ENCODE results near the gene BMAL1. TPM values are rescaled to one million over a fixed set of nuclear protein-coding genes. Genes with fewer than 3 reads are reported as not detected.
A peak's percentile ranks its signal among the peaks of the same experiment; 100 is the strongest.

Gene BMAL1
- total and polyA plus RNA-seq, 2 donors (not counting 1 experiment from before 2014, with no cell fraction given), result 10.7 to 11.2 TPM

- Histone ChIP-seq H3K27me3 (ENCODE audit: control insufficient read depth, insufficient read depth, low read length) (no peaks in the 10 kb centered on the region), H4K20me1 (ENCODE audit: control insufficient read depth, extremely low read depth, insufficient read depth, low read length) (no peaks in the 10 kb centered on the region), H3K4me2 (ENCODE audit: extremely low read depth, insufficient read depth, low read length) (no peak overlapping the region), H3K4me3 (replicated peaks in 1 of 4; ENCODE audit: control extremely low read depth in 1 of 4, insufficient read depth in 1 of 4, low read depth in 3 of 4, low read length in 4 of 4) (no peak overlapping the region), H2AFZ (ENCODE audit: low read length) (no peak overlapping the region), H3K36me3 (ENCODE audit: control insufficient read depth, insufficient read depth, low read length) (no peaks in the 10 kb centered on the region), H3K9ac (ENCODE audit: insufficient read depth, low read length) (no peak overlapping the region), H3K4me1 (ENCODE audit: control insufficient read depth, extremely low read depth, insufficient read depth, low read length) (no peaks in the 10 kb centered on the region), H3K79me2 (ENCODE audit: control insufficient read depth, insufficient read depth, low read length) (peaks cover 5% of the 10 kb centered on the region), H3K9me3 (ENCODE audit: control insufficient read depth, insufficient read depth, low read depth, low read length) (no peaks in the 10 kb centered on the region), H3K27ac (ENCODE audit: insufficient read depth, low read length) (no peak overlapping the region)
- no peak for DNase-seq (ENCODE audit: low read depth in 2 of 2)
- TF ChIP-seq, protein P1, sequence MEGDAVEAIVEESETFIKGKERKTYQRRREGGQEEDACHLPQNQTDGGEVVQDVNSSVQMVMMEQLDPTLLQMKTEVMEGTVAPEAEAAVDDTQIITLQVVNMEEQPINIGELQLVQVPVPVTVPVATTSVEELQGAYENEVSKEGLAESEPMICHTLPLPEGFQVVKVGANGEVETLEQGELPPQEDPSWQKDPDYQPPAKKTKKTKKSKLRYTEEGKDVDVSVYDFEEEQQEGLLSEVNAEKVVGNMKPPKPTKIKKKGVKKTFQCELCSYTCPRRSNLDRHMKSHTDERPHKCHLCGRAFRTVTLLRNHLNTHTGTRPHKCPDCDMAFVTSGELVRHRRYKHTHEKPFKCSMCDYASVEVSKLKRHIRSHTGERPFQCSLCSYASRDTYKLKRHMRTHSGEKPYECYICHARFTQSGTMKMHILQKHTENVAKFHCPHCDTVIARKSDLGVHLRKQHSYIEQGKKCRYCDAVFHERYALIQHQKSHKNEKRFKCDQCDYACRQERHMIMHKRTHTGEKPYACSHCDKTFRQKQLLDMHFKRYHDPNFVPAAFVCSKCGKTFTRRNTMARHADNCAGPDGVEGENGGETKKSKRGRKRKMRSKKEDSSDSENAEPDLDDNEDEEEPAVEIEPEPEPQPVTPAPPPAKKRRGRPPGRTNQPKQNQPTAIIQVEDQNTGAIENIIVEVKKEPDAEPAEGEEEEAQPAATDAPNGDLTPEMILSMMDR (conservative IDR thresholded peaks at IDR 0.05 in 1 of 2, IDR thresholded peaks at IDR 0.05 in 1 of 2; ENCODE audit: low read depth in 1 of 2, low read length in 2 of 2), result no peak
- TF ChIP-seq EZH2 (IDR thresholded peaks at IDR 0.05; ENCODE audit: low read length, missing control alignments), result no peak
Measured at GRCh38 chr11:13427440-13427839, 149.8 kb downstream of the BMAL1 start.

DNA sequence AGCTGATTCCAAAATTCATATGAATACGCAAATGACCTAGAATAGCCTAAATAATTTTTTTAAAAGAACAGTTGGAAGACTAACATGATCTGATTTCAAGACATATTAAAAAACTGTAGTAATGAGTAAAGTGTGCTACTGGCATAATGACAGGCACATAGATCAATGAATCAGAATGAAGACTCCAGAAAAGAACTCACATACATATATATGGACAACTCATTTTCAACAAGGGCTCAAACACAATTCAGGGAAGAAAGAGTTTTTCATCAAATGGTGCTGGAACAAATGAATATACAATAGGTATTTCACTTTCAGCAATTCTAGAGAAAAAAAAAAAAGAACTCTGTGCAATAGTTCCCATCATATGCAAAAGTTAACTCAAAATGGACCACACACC is 151.7 kb downstream of the BMAL1 start:
- H2AFZ ChIP-seq (ENCODE audit: low read length), result no peak overlapping the region
- no peak overlapping the region for H3K4me2 ChIP-seq (ENCODE audit: extremely low read depth, insufficient read depth, low read length)
- no peak for DNase-seq (ENCODE audit: low read depth in 2 of 2)
- no peaks in the 10 kb centered on the region for H4K20me1 ChIP-seq (ENCODE audit: control insufficient read depth, extremely low read depth, insufficient read depth, low read length)
- H3K9ac ChIP-seq (ENCODE audit: insufficient read depth, low read length), result no peak overlapping the region
- no peaks in the 10 kb centered on the region for H3K4me1 ChIP-seq (ENCODE audit: control insufficient read depth, extremely low read depth, insufficient read depth, low read length)
- no peaks in the 10 kb centered on the region for H3K27me3 ChIP-seq (ENCODE audit: control insufficient read depth, insufficient read depth, low read length)
- H3K4me3 ChIP-seq (replicated peaks in 1 of 4; ENCODE audit: control extremely low read depth in 1 of 4, insufficient read depth in 1 of 4, low read depth in 3 of 4, low read length in 4 of 4), result no peak overlapping the region
- no peak for TF ChIP-seq EZH2 (IDR thresholded peaks at IDR 0.05; ENCODE audit: low read length, missing control alignments)
- TF ChIP-seq, protein P1 (conservative IDR thresholded peaks at IDR 0.05 in 1 of 2, IDR thresholded peaks at IDR 0.05 in 1 of 2; ENCODE audit: low read depth in 1 of 2, low read length in 2 of 2), result no peak
- H3K27ac ChIP-seq (ENCODE audit: insufficient read depth, low read length), result no peak overlapping the region
- no peaks in the 10 kb centered on the region for H3K9me3 ChIP-seq (ENCODE audit: control insufficient read depth, insufficient read depth, low read depth, low read length)
- peaks cover 5% of the 10 kb centered on the region for H3K79me2 ChIP-seq (ENCODE audit: control insufficient read depth, insufficient read depth, low read length)
- H3K36me3 ChIP-seq (ENCODE audit: control insufficient read depth, insufficient read depth, low read length), result no peaks in the 10 kb centered on the region

DNA sequence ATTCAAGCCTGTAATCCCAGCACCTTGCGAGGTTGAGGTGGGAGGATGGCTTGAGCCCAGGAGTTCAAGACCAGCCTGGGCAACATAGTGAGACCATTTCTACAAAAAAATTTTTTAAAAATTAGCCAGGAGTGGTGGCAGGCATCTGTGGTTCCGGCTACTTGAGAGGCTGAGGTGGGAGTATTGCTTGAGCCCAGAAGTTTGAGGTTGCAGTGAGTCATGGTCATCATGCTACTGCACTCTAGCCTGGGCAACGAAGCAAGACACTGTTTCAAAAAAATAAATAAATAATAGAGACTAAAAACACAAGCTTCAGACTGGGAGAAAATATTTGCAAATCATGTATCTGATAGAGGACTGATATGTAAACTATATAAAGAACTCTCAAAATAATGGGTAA is 152.2 kb downstream of the BMAL1 start:
- no peak overlapping the region for H3K27ac ChIP-seq (ENCODE audit: insufficient read depth, low read length)
- DNase-seq (ENCODE audit: low read depth in 2 of 2), result peak in 1 of 2 donors; percentile 27
- no peaks in the 10 kb centered on the region for H3K27me3 ChIP-seq (ENCODE audit: control insufficient read depth, insufficient read depth, low read length)
- TF ChIP-seq, protein P1 (conservative IDR thresholded peaks at IDR 0.05 in 1 of 2, IDR thresholded peaks at IDR 0.05 in 1 of 2; ENCODE audit: low read depth in 1 of 2, low read length in 2 of 2), result no peak
- no peak for TF ChIP-seq EZH2 (IDR thresholded peaks at IDR 0.05; ENCODE audit: low read length, missing control alignments)
- no peak overlapping the region for H2AFZ ChIP-seq (ENCODE audit: low read length)
- no peak overlapping the region for H3K9ac ChIP-seq (ENCODE audit: insufficient read depth, low read length)
- peaks cover 5% of the 10 kb centered on the region for H3K79me2 ChIP-seq (ENCODE audit: control insufficient read depth, insufficient read depth, low read length)
- H3K4me1 ChIP-seq (ENCODE audit: control insufficient read depth, extremely low read depth, insufficient read depth, low read length), result no peaks in the 10 kb centered on the region
- H3K9me3 ChIP-seq (ENCODE audit: control insufficient read depth, insufficient read depth, low read depth, low read length), result no peaks in the 10 kb centered on the region
- H3K36me3 ChIP-seq (ENCODE audit: control insufficient read depth, insufficient read depth, low read length), result no peaks in the 10 kb centered on the region
- no peak overlapping the region for H3K4me2 ChIP-seq (ENCODE audit: extremely low read depth, insufficient read depth, low read length)
- H3K4me3 ChIP-seq (replicated peaks in 1 of 4; ENCODE audit: control extremely low read depth in 1 of 4, insufficient read depth in 1 of 4, low read depth in 3 of 4, low read length in 4 of 4), result no peak overlapping the region
- no peaks in the 10 kb centered on the region for H4K20me1 ChIP-seq (ENCODE audit: control insufficient read depth, extremely low read depth, insufficient read depth, low read length)

All from fibroblast of lung (primary cell).